ENCODE data around the gene MPEG1.

MPEG1 gene

DNA sequence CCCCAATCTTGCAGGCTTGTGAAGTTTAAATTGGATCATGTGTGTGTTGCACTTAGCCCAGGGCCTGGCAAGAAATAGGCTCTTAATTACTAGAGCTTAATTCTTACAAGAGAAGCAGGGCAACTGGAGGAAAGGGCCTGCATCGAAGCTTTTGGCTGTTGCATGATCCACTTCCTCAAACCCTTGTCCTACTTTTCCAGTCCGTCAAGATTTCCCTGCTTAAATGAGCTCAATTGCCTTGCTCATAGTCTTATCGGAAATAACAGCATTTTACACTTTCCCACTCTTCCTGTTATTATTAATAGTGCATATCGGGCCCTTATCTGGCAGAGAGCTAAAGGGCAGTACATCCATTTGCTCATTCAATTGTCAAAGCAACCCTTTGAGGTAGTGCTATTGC lies 22.7 kb downstream of the MPEG1 start:
- peak in 1 of 58 donors; percentile 25 for DNase-seq

DNA sequence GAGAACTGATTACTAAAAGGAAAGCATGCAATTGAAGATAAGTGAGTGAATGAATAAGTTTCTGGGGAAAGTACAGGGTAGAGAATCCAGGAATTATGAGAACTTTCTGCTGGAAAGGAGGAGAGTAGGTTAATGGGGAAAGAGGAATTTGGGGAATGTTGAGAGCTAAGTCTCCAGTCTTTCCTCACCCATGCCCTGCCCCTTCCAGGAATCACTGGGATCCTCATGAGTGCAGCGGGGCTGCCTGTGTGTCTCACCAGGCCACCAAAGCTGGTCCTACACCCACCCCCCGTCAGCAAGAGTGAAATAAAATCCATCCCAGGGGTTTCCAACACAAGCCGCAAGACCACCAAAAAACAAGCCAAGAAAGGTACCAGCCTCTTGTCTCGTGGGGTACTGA lies 23.8 kb downstream of the MPEG1 start:
- DNase-seq: no peak

DNA sequence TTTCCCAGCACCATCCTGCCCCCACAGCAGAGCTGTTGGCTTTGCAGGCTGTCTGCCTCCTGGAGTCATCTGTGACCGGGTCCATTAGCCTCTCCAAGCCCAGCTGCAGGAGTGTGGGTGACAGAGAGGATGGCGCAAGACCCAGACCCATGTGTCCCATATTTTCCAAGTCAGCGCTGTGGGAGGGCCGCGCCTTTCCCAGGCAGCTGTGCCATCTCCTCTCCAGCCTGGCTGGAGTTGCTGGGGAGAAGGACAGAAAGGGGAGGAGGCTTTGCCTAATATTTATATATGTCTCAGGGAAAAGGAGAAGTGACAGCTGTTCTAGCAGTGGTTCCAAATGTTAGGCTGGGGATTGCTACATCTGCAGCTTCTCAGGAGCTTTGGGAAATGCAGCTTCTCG lies 25.1 kb downstream of the MPEG1 start:
- DNase-seq: peak in 5 of 58 donors; percentile 13 to 32 (median 14)

DNA sequence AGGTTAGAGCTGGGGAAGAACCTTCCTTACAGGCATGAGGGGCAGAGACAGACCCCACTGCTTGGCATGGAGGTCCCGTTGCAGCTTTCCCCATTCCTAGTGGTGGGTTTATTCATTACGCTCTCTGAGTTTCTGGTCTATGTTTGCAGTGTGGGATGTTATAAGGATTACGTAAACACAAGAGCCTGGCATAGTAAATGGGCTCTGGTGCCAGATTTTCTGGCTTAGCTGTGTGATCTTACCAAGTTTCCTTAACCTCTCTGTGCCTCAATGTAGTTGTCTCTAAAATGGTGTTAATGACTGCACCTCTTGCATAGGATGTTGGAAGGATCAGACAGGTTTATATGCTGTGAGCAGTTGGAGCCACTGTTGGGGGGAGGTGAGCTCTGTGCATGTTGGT lies 25.7 kb downstream of the MPEG1 start:
- DNase-seq: no peak

DNA sequence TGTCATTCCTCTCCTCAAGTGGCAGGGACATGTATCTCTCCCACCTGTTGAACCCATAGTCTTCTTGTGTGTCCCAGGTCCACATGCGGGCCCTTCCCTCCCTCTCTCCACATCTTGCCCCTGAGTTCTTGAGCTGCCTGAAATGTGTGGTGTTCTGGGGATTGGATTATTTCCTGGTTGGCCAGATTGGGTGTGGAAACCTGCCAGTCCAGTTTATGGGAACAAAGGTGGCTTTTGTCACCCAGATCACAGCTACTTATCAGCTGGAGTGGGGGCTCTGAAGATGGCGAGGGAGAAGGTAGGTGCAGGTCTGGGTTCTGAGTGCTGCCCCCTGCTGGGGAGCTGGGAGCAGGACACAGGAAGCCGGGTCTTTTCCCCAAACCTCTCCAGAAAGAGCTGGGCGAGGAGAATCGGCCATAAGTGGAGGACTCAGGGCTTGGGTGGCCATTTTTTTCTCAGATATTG lies 26.6 kb downstream of the MPEG1 start:
- peak in 13 of 58 donors; percentile 10 to 41 (median 20) for DNase-seq

DNA sequence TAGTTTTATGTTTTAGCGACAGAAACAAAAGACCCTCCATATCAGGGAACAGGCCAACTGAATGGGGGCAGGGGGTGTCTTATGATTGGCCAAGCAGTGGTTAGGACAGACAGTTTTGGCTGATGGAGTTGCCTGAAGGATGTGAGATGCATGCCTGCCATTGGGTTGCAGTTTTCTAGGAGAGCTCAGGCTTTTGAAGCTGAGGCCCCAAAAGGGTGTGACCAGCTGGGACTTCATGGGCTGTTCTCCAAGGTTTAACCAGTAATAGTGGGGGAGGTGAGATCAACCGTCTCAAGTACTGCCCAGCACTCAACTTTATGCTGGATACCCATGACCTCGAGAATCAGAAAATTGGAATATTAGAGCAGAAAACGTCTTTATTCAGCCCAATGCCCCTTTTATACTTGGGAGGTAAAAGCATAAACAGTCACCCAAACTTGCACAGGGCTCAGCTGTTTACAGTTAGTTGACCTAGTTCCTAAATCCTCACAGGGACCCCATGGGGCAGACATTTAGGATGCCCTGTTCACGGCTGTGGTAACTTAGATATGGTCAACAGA lies 27.3 kb downstream of the MPEG1 start:
- DNase-seq: no peak

DNA sequence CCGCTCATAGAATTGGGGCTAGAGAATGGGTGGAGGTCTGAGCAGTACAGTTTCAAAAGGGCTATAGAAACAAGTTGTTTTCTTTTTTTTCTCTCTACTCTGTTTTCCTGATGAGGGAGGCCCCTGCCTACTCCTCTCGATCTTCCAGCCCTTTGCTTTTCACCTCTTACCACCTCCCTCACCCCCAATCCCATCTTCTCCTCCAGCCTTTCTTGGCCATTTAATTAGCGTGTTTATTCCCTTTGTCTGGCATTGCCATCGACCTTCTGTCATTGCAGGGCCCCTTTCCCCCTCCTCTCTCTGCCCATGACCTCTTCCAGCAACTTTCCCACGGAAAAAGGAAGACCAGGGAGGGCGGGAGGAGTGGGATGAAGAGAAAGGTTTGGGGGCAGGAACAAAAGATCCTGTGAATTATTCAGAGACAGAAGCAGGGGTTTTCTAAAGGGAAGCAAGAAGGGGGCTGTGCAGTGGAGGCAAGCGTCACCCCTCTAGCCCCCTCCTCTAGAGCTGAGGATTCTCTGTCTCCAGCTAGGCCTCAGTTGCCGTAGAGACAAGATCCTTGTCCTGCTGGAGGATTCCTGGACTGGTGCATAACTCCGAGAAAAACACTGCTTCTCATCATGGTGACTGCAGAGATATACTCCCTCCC lies 27.9 kb downstream of the MPEG1 start:
- no peak for DNase-seq

DNA sequence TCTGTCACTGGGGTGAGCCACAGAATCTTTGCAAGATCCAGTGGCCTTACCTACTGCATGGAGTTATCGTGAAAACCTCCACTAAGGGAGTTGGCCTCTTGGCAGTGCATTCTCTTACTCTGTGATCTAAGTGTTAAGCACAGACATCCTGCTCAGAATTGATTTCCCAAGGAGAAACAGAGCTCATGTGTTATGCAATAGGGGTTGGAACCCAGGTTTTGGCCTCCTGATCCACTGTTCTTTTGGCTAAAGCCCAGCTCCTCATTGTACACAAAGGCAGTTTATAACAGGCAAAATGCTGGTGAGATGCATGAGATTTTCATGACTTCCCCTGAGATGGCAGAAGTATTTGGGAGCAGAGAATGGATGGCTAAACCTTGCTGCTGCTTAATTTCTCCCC lies 29.0 kb downstream of the MPEG1 start:
- DNase-seq: no peak

DNA sequence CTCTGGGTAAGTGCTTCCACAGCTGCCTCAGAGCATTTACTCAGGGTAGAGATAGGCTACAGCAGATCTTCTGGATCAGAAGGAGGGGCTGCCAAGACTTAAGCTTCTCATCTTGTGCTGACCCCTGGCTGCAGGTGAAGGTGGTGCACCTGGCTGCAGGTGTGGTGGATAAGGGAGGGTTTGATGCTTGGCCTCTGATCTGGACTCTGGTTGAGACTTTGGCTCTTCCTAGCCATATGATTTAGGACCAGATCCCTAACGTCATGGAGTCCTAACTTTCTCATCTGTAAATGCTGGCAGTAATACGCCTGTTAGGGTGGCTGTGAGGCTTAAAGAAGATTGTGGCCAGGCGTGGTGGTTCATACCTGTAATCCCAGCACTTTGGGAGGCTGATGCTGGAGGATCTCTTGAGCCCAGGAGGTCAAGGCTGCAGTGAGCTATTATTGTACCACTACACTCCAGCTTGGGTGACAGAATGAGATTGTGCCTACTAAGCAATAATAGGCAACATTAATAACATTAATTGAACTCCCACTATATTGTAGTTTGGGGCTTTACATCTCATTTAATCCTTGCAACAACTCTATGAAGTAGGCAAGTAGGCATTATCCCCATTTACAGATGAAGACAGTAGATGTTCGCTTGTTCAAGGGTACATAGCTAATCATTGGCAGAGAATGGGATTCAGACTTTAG lies 30.1 kb downstream of the MPEG1 start:
- no peak for DNase-seq

DNA sequence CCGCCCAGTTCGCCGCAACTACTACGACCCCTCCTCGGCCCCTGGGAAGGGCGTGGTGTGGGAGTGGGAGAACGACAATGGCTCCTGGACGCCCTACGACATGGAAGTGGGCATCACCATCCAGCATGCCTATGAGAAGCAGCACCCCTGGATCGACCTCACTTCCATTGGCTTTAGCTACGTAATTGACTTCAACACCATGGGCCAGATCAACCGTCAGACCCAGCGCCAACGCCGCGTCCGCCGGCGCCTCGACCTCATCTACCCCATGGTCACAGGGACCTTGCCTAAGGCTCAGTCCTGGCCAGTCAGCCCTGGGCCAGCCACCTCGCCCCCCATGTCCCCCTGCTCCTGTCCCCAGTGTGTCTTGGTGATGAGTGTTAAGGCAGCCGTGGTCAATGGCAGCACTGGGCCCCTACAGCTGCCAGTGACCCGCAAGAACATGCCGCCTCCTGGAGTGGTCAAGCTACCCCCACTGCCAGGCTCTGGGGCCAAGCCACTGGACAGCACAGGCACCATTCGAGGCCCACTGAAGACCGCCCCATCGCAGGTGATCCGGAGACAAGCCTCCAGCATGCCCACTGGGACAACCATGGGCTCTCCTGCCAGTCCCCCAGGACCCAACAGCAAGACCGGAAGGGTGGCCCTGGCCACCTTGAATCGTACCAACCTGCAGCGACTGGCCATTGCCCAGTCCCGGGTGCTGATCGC lies 30.8 kb downstream of the MPEG1 start:
- DNase-seq: no peak

DNA sequence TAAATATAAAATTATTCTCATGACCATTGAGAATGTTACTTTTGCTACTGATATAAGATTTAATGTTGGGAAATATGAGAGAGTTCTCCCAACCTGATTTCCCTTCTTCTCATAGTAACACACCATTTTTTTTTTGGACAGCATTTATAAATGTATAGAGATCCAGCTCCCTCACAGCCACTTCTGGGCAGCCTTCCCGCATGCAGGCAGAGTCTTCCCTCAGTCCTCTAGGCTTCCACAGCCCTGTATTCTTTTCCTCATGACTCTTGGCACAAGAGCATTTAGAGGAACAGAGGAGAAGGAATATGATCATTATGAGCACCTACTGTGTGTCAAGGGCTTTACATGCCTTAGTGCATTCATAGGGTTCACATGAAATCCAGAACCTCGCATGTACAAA lies 31.8 kb downstream of the MPEG1 start:
- peak in 3 of 58 donors; percentile 5 to 19 (median 9) for DNase-seq

DNA sequence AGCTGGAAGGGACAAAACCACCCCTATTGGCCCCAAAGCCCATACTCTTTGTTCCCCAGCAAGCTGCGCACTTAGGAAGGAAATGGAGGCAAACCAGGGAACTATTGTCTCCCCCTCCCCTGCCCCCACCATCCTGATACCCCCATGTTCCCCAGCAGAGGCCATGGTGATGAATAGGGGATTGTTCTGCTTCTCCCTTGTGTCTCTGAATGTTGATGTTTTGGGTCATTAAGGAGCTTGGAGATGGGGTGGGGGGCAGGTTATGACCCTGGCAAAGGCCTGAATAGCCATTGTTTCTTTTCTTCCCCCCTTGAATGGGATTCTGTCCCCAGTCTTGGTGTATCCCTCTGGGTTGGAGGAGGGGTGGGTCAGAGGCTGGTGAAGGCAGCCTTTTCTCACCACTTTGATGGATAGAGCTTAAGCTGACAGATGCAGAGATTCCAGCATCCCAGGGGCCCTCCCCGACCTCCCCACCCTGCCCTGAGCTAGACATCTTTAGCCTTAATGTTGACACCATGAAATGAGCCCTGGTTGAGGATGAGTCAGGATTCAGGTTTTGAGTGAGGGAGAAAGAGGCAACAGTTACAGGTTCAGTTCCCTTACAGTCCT lies 32.5 kb downstream of the MPEG1 start:
- DNase-seq: peak in 18 of 58 donors; percentile 13 to 63 (median 26)

DNA sequence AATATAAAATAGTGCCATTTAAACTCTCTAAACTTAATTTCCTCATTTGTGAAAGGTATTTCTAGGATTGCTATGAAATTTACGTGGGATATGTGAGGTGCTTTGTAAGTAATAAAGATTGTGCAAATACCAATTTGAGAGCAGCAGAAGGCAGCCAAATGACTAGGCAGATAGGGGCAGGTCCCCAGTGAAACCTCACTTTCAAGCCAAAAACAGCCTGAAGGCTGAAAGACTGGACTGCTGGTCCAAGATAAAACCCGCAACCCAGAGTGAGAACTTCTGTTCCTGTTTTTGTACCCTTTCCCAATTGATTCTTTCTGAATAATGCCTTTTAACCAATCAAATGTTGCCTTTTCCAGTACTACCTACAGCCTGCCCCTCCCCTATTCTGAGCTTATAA lies 33.6 kb downstream of the MPEG1 start:
- no peak for DNase-seq

DNA sequence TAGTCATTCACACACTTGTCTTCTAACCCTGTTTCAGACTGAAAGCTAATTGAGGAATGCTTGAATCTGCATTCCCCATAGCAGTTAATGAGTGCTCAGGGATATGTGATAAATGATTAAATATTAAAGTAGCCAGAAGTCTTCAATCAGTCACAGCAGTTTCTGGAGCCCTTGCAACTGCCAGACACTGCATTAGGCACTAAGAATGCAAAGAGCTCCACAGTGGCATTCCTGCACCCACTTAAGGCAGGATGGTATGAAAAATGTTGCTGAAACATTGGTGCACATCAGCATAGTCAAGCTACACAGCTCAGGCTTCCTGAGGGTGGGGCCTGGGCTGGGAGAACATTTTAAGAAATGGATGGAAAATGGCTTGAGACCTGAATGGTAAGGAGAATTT lies 34.3 kb downstream of the MPEG1 start:
- no peak for DNase-seq

DNA sequence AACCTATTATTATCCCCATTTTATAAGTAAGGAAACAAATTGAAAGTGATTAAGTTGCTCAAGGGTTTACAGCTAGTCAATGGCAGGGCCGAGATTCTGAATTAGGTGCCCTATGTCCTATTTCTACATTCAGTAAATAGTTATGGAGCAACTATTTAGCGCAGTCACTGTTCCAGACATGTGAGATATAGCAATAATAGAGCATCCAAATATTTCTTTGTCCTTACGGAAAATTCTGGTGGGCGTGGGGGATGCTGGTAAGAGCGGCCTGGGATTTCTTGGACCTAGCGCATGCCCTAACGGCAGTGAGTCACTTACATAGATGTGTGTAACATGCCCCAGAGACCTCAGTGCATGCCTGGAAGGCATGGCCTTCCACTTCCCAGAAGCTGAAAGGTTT lies 36.4 kb downstream of the MPEG1 start:
- no peak for DNase-seq

DNA sequence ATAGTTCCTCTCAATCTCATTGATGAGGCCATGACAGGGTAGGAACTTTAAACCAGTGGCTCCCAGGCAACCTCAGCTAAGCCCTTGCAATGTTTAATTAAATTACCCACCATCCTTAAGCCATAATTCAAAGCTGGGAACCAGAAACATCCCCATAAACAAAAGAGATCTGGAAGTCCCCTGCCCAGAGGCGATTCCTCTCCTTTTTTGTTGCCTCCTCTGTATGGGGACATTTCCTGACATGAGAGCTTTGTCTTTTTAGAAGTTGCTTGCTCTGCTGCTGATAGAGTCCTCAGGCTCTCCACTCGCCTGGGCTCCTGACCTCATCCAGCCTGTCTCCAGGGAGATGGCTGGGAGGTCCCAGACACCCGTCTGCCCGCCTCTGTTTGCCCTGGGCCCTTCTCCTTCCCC lies 37.6 kb downstream of the MPEG1 start:
- peak in 6 of 58 donors; percentile 10 to 31 (median 22) for DNase-seq

DNA sequence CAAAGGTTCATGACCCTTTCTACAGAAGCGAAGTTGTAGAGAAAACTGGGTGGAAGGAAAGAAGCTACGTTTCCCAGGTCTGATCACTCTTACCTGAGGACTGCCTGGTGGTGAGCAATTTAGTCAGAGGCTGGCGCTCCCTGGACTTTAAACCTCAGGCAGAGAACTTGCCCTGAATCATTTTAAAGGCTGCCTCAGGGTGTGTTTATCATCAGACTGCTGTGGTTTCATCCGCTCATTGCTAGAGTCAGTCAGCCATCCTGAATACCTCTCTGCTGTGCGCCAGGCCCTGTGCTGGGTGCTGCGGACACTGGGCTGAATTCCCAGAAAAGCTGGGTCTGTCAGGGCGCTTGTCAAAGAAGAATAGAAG lies 38.1 kb downstream of the MPEG1 start:
- peak in 7 of 58 donors; percentile 9 to 44 (median 18) for DNase-seq

DNA sequence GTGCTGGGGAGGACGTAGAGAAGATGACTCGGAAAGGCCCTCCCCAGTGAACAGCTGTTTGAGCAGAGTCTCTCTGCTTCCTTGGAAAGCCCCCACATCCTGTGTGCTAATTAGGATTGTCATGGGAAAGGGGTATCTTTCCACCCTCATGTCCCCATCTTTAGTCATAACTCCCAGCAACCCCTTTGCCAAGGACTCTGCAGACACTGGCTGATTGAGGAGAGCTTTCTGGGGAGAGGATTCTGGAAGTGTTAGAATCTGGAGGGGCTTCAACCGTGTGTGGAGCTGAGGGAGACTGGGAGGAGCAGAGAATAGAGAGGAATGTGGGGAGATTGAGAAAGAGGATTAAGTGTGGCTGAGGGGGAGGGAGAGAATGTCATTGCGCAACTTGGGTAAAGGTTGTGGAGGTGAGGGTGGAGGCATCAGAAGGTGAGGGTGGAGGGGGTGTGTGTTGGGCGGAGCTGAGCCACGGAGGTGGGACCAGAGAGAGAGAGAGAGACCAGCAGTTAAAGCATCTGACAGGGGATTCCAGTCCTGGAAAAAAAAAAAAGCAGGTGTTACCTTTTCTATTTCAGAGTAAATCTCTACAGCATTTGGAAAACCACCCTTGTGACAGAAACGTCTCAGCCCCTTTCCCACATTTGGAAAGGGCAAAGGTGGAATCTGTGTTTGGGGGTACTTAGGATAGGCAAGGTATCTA lies 38.6 kb downstream of the MPEG1 start:
- DNase-seq: no peak

DNA sequence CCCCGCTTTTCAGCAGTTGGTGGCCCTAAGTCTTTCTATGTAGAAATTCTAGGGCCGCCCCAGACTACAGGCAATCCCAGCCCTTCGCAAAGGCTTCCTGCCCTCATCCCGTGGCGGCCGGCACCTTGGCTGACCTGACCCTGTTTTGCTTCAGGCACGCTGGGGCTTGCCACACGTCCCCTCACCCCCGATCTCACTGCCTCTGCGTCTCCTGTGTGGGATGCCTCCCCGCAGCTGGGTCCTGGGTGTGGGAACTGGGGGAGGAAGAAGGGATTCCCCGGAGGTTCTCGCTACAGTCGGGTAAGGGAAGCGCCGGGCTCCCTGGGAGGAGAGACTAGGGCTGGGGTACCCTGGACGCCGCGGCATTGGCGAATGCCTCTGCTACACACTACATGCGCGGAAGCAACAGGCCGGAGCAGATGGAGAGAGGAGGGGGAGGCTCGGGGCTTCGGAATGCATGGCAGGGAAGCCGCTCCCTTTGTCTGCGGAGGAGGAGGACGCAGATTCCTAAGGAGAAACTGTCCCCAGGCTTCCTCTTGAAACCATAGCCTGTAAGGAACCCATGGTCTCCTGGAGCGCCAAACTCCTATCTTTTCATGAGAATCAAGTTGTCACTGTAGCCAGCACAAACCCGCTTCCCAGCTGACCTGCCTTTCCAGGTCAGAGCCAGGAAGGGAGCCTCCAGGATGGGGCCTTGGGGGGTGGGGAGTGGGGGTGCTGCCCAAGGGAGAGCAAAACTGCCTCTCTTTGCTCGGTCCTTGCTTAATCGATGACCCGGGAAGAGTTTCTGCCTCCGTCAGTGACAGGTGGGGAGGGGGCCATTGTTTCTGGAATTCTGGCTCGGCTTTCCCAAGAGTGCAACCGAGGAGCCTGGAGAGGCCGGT lies 39.4 kb downstream of the MPEG1 start:
- DNase-seq: peak in 36 of 58 donors; percentile 20 to 74 (median 36)

All from anterior cingulate cortex (tissue), 58 donors.